Endothelial cell of umbilical vein (primary cell): ENCODE measurements around the gene KRTAP17-1. TPM values are rescaled to one million over a fixed set of nuclear protein-coding genes. Genes with fewer than 3 reads are reported as not detected.

Experiments used
- BruUV-seq: library from RNA; stranded (reverse); fragments of 400-500 nt; replicated peaks from 2 replicates; lab custom pipeline; 2021; lab: Mats Ljungman, UMichigan
- CTCF ChIA-PET: fragments of 300-600, 350-600 bp; sonication (Branson Sonifier 250); formaldehyde crosslinking; loops from one replicate; lab custom pipeline; 2021; ENCODE audit warnings: antibody characterized with exemption, inconsistent platforms; lab: Charles Lee
- POLR2A ChIA-PET: fragments of 300-600, 350-600 bp; sonication (Branson Sonifier 250); formaldehyde crosslinking; loops from one replicate; lab custom pipeline; 2021; ENCODE audit warnings: antibody characterized with exemption, inconsistent platforms; lab: Charles Lee
- DNase-seq: peaks from one replicate; pipeline ENCODE4 v3.0.0-alpha.2; 2011; ENCODE audit warnings: low read depth, low spot score
- FAIRE-seq: peaks from 2 replicates; lab custom pipeline; 2011; peaks lifted over from hg19 to GRCh38; lab: Jason Lieb, UNC
- H2AFZ ChIP-seq: 2 replicates; pipeline ENCODE4 v1.6.0; 2012; ENCODE audit warnings: low read depth, low read length, control low read depth, inconsistent platforms
- H3K27ac ChIP-seq: 2 replicates; pipeline ENCODE4 v1.5.1; 2011; ENCODE audit warnings: low read depth, mild to moderate bottlenecking, control low read depth, low read length, moderate library complexity; ENCODE audit not compliant: insufficient read depth
- H3K27me3 ChIP-seq, 2 experiments: 2 replicates each; pipeline versions ENCODE4 v1.6.0 to v1.6.1; 2011; ENCODE audit warnings: low read length in 2 of 2, mixed read lengths in 1 of 2; ENCODE audit not compliant: control insufficient read depth in 2 of 2, insufficient read depth in 2 of 2
- H3K36me3 ChIP-seq, 2 experiments: 2 replicates in 1 of 2; 3 replicates in 1 of 2; pipeline ENCODE4 v1.5.1; 2011; ENCODE audit warnings: low read length in 2 of 2, mild to moderate bottlenecking in 1 of 2, moderate library complexity in 1 of 2; ENCODE audit not compliant: control insufficient read depth in 2 of 2, insufficient read depth in 2 of 2; ENCODE audit errors: extremely low read depth in 1 of 2
- H3K4me1 ChIP-seq: 3 replicates; pipeline ENCODE4 v1.5.1; 2011; ENCODE audit warnings: mild to moderate bottlenecking, low read length; ENCODE audit not compliant: control insufficient read depth, insufficient read depth; ENCODE audit errors: extremely low read depth
- H3K4me2 ChIP-seq: 2 replicates; pipeline ENCODE4 v1.6.1; 2011; ENCODE audit warnings: low read length, control low read depth, mixed read lengths; ENCODE audit not compliant: insufficient read depth
- H3K4me3 ChIP-seq, 3 experiments: fragments of 200-600 bp in 1 of 3; sonication (generic), shearing (Covaris generic) in 1 of 3; replicated peaks in 1 of 3; 2 replicates each; pipeline ENCODE4 v1.5.1; 2011 to 2016; ENCODE audit warnings: control low read depth in 3 of 3, low read length in 3 of 3, mild to moderate bottlenecking in 2 of 3, inconsistent platforms in 1 of 3, low read depth in 1 of 3, moderate library complexity in 1 of 3; ENCODE audit not compliant: insufficient read depth in 1 of 3
- H3K79me2 ChIP-seq: 2 replicates; pipeline ENCODE4 v1.6.0; 2012; ENCODE audit warnings: low read length, inconsistent platforms; ENCODE audit not compliant: control insufficient read depth, insufficient read depth
- H3K9ac ChIP-seq: replicated peaks from 2 replicates; pipeline ENCODE3; 2011; ENCODE audit warnings: low read length, control low read depth; ENCODE audit not compliant: insufficient read depth; ENCODE audit errors: extremely low read depth
- H3K9me1 ChIP-seq: replicated peaks from 3 replicates; pipeline ENCODE4 v1.6.0; 2011; ENCODE audit warnings: mild to moderate bottlenecking, low read length; ENCODE audit not compliant: control insufficient read depth, insufficient read depth; ENCODE audit errors: extremely low read depth
- H3K9me3 ChIP-seq: replicated peaks from 2 replicates; pipeline ENCODE4 v1.5.1; 2012; ENCODE audit warnings: low read length, inconsistent platforms; ENCODE audit not compliant: control insufficient read depth, insufficient read depth
- H4K20me1 ChIP-seq: replicated peaks from 2 replicates; pipeline ENCODE3; 2011; ENCODE audit warnings: mild to moderate bottlenecking, low read length; ENCODE audit not compliant: control insufficient read depth, insufficient read depth; ENCODE audit errors: extremely low read depth
- CTCF ChIP-seq, 2 donors: IDR thresholded peaks; 1 replicate in 1 of 2; 2 replicates in 1 of 2; pipeline ENCODE4 v1.5.1; 2011; ENCODE audit warnings: low read length in 2 of 2, mild to moderate bottlenecking in 2 of 2, moderate library complexity in 2 of 2, control low read depth in 1 of 2, inconsistent platforms in 1 of 2, low read depth in 1 of 2; ENCODE audit not compliant: insufficient read depth in 1 of 2; ENCODE audit errors: extremely low read depth in 1 of 2
- EZH2 ChIP-seq: IDR thresholded peaks from 2 replicates; pipeline ENCODE4 v1.6.1; 2012; ENCODE audit warnings: borderline replicate concordance, low read depth, mild to moderate bottlenecking, moderate library complexity, low read length, inconsistent platforms; ENCODE audit not compliant: severe bottlenecking
- FOS ChIP-seq: IDR thresholded peaks from 2 replicates; pipeline ENCODE4 v1.6.1; 2011; ENCODE audit warnings: mild to moderate bottlenecking, low read length, moderate library complexity, borderline replicate concordance; ENCODE audit not compliant: insufficient read depth
- GATA2 ChIP-seq: IDR thresholded peaks from 2 replicates; pipeline ENCODE4 v1.7.0; 2011; ENCODE audit warnings: low read depth, mild to moderate bottlenecking, moderate library complexity, mixed read lengths, low read length; ENCODE audit not compliant: insufficient read length, insufficient read depth
- JUN ChIP-seq: IDR thresholded peaks from 2 replicates; pipeline ENCODE4 v1.6.1; 2011; ENCODE audit warnings: borderline replicate concordance, low read depth; ENCODE audit not compliant: insufficient read length, insufficient read depth
- MAX ChIP-seq: IDR thresholded peaks from 2 replicates; pipeline ENCODE4 v1.6.1; 2011; ENCODE audit not compliant: insufficient read depth, insufficient read length
- MYC ChIP-seq: IDR thresholded peaks from one replicate; pipeline ENCODE4 v1.6.1; 2011; ENCODE audit warnings: mild to moderate bottlenecking, low read depth, low read length
- POLR2A ChIP-seq: IDR thresholded peaks from 2 replicates; pipeline ENCODE4 v1.6.1; 2012; ENCODE audit warnings: low read depth, mild to moderate bottlenecking, control low read depth, low read length
- POLR2AphosphoS5 ChIP-seq: IDR thresholded peaks from 2 replicates; pipeline ENCODE4 v1.6.1; 2012; ENCODE audit warnings: low read depth, mild to moderate bottlenecking, control low read depth, low read length, moderate library complexity; ENCODE audit not compliant: insufficient read depth
- dilution Hi-C: fragments of 300-500 bp; cut with MboI; formaldehyde crosslinking; loops from one replicate; pipeline ENCODE4 v1.15.0; 2019; ENCODE audit warnings: low sequenced_read_pairs; ENCODE audit not compliant: extremely low pct_ligation_motif_present
- intact Hi-C: fragments of 100-400 bp; cut with micrococcal nuclease; formaldehyde crosslinking; loops from one replicate; pipeline ENCODE4 v1.10.0; 2022
- polyA plus RNA-seq, 4 experiments: library from polyadenylated mRNA; depleted of rRNA in 3 of 4; stranded (reverse) in 3 of 4; unstranded in 1 of 4; fragments of >200 nt; gene quantifications; 2 replicates each; pipeline versions ENCODE4 v1.2.1 to v1.2.3, GENCODE V29; 2011 to 2012; ENCODE audit warnings: missing spikeins in 1 of 4
- total RNA-seq: library from RNA; stranded (reverse); gene quantifications from 2 replicates; pipeline ENCODE4 v1.2.3, GENCODE V29; 2021

KRTAP17-1 gene
- total and polyA plus RNA-seq, 2 donors (not counting 3 experiments of a cell fraction or from before 2014, with no cell fraction given): not detected

- H3K4me1 ChIP-seq: no peaks in the 10 kb centered on the region
- dilution Hi-C loops (no loop called here), intact Hi-C loops (loop anchor here (1.0 to 10.0 kb wide), 2 partner anchors 342 to 414 kb away; no protein-coding TSS in a partner anchor)
- H3K79me2 ChIP-seq: no peaks in the 10 kb centered on the region
- H3K4me2 ChIP-seq: no peak overlapping the region
- ChIA-PET POLR2A (interaction anchor here (0.6 kb wide), 2 partner anchors 316 to 864 kb away, joined by 4 to 6 read pairs; no protein-coding TSS in a partner anchor), CTCF (interaction anchor here (0.6 to 3.3 kb wide), 38 partner anchors 8 to 1158 kb away, joined by 3 to 34 read pairs (median 3); partner anchors contain the start of gene KRTAP29-1)
- no peaks in the 10 kb centered on the region for H3K9me1 ChIP-seq
- TF ChIP-seq CTCF (IDR thresholded peaks at IDR 0.05; ENCODE audit: extremely low read depth in 1 of 2, insufficient read depth in 1 of 2, low read depth in 1 of 2, low read length in 2 of 2): no peak
- no peak for TF ChIP-seq MAX
- TF ChIP-seq POLR2A: no peak
- TF ChIP-seq POLR2AphosphoS5: no peak
- TF ChIP-seq FOS: no peak
- no peak for TF ChIP-seq MYC
- TF ChIP-seq EZH2: no peak
- no peak for TF ChIP-seq GATA2
- TF ChIP-seq JUN: no peak
- no peak overlapping the region for H3K9ac ChIP-seq
- H3K27me3 ChIP-seq: peaks cover 0 to 2% of the 10 kb centered on the region in 2 experiments
- DNase-seq (no peak), FAIRE-seq (no peak)
- H3K9me3 ChIP-seq: no peaks in the 10 kb centered on the region
- no TSS peak for BruUV-seq
- H3K4me3 ChIP-seq: no peak overlapping the region
- no peaks in the 10 kb centered on the region for H4K20me1 ChIP-seq
- H3K27ac ChIP-seq: no peak overlapping the region
- H2AFZ ChIP-seq: no peak overlapping the region
- H3K36me3 ChIP-seq: no peaks in the 10 kb centered on the region
These were observed 7.7 kb upstream of the KRTAP17-1 start for GRCh38 chr17:41322903-41323895.
